Endodermal cell (in vitro differentiated cells): ENCODE results near the gene METTL23. TPM values are rescaled to one million over a fixed set of nuclear protein-coding genes. Genes with fewer than 3 reads are reported as not detected.
"Not testable (repeated sequence)": the region's sequence is repeated elsewhere in the genome, so short reads cannot be mapped to it uniquely, and the experiment has no call there.

ENCODE experiments used
- DNase-seq: peaks from one replicate; pipeline ENCODE4 v3.0.0-alpha.2; 2017
- H3K27ac ChIP-seq: 2 replicates; pipeline ENCODE4 v1.5.1; 2013; ENCODE audit warnings: mild to moderate bottlenecking, low read depth, low read length, moderate library complexity
- H3K27me3 ChIP-seq: 2 replicates; pipeline ENCODE4 v1.6.1; 2013; ENCODE audit warnings: mild to moderate bottlenecking, low read length, moderate library complexity; ENCODE audit not compliant: insufficient read depth, control insufficient read depth, poor library complexity, severe bottlenecking
- H3K36me3 ChIP-seq: 2 replicates; pipeline ENCODE4 v1.7.0; 2013; ENCODE audit warnings: mild to moderate bottlenecking, low read length, moderate library complexity; ENCODE audit not compliant: control insufficient read depth, insufficient read depth
- H3K4me1 ChIP-seq: one replicate; pipeline ENCODE4 v1.7.0; 2013; ENCODE audit warnings: low read length; ENCODE audit not compliant: control insufficient read depth, insufficient read depth
- H3K4me3 ChIP-seq: 2 replicates; pipeline ENCODE4 v1.5.1; 2013; ENCODE audit warnings: mild to moderate bottlenecking, low read length, moderate library complexity
- H3K9ac ChIP-seq: 2 replicates; pipeline ENCODE4 v1.6.1; 2013; ENCODE audit warnings: mild to moderate bottlenecking, low read length, moderate library complexity; ENCODE audit not compliant: poor library complexity, severe bottlenecking; ENCODE audit errors: extremely low read depth
- H3K9me3 ChIP-seq: 2 replicates; pipeline ENCODE4 v1.6.1; 2013; ENCODE audit warnings: mild to moderate bottlenecking, low read length, moderate library complexity; ENCODE audit not compliant: control insufficient read depth
- H3K27ac Mint-ChIP-seq: 2 replicates; pipeline ENCODE4 v1.8.0; 2020; ENCODE audit warnings: mixed read lengths
- H3K27me3 Mint-ChIP-seq: 2 replicates; pipeline ENCODE4 v1.8.0; 2021; ENCODE audit warnings: mild to moderate bottlenecking, mixed read lengths; ENCODE audit not compliant: insufficient read depth
- H3K36me3 Mint-ChIP-seq: 2 replicates; pipeline ENCODE4 v1.8.0; 2020; ENCODE audit warnings: low read depth, mixed read lengths
- H3K4me1 Mint-ChIP-seq: 2 replicates; pipeline ENCODE4 v1.8.0; 2020; ENCODE audit warnings: mixed read lengths
- H3K4me3 Mint-ChIP-seq: 2 replicates; pipeline ENCODE4 v1.8.0; 2020; ENCODE audit warnings: mild to moderate bottlenecking, moderate library complexity, mixed read lengths
- H3K9me3 Mint-ChIP-seq: 2 replicates; pipeline ENCODE4 v1.8.0; 2020; ENCODE audit warnings: mild to moderate bottlenecking, mixed read lengths
- WGBS, 2 experiments: methylation state at CpG; one replicate each; pipeline versions ENCODE4 v1.1.5 to v1.1.7; 2013; ENCODE audit warnings: missing lambda C conversion rate in 2 of 2, mixed read lengths in 1 of 2; ENCODE audit not compliant: insufficient coverage in 1 of 2, insufficient read length in 1 of 2; 5-methylcytosine and 5-hydroxymethylcytosine counted together
- total RNA-seq, 2 donors: library from RNA; stranded (reverse); fragmentation: NEBNext Ultra II Directional in 1 of 2; extraction: Animal tissue kit (Norgen Biotek cat#: 25700) in 1 of 2; gene quantifications; 2 replicates in 1 of 2; 3 replicates in 1 of 2; pipeline ENCODE4 v1.2.1, GENCODE V29; 2021
- TF ChIP-seq, protein P1 (sequence below): fragments of 200-600 bp; sonication (generic); conservative IDR thresholded peaks from 2 replicates; pipeline ENCODE4 v1.5.0; 2021; ENCODE audit warnings: antibody characterized with exemption, mild to moderate bottlenecking

METTL23 gene
- total RNA-seq, 2 donors from 2014 or later, result 31.3 to 39.9 TPM

GRCh38 chr17:76737082-76737675, 10.5 kb downstream of the METTL23 start, which contains the start of gene SRSF2:
SRSF2 (minus strand) TSS chr17:76737331; CDS start chr17:76737160, 171 bp downstream.
- Histone ChIP-seq H3K4me1 (peaks cover 9% of the 10 kb centered on the region), H3K27me3 (no peaks in the 10 kb centered on the region), H3K9me3 (no peaks in the 10 kb centered on the region), H3K4me3 (peak within 1 kb of the TSS; percentile 100), H3K9ac (peak within 1 kb of the TSS; percentile 96), H3K27ac (peak within 1 kb of the TSS; percentile 99), H3K36me3 (peaks cover 53% of the 10 kb centered on the region)
- 0% methylated on average over 28 to 60 of the region's 60 CpGs for WGBS, 2 experiments
- TF ChIP-seq, protein P1, sequence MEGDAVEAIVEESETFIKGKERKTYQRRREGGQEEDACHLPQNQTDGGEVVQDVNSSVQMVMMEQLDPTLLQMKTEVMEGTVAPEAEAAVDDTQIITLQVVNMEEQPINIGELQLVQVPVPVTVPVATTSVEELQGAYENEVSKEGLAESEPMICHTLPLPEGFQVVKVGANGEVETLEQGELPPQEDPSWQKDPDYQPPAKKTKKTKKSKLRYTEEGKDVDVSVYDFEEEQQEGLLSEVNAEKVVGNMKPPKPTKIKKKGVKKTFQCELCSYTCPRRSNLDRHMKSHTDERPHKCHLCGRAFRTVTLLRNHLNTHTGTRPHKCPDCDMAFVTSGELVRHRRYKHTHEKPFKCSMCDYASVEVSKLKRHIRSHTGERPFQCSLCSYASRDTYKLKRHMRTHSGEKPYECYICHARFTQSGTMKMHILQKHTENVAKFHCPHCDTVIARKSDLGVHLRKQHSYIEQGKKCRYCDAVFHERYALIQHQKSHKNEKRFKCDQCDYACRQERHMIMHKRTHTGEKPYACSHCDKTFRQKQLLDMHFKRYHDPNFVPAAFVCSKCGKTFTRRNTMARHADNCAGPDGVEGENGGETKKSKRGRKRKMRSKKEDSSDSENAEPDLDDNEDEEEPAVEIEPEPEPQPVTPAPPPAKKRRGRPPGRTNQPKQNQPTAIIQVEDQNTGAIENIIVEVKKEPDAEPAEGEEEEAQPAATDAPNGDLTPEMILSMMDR, result no peak
- peaks cover 28% of the 10 kb centered on the region for H3K4me1 Mint-ChIP-seq
- H3K4me3 Mint-ChIP-seq, result peak within 1 kb of the TSS; percentile 100
- H3K27ac Mint-ChIP-seq, result peak within 1 kb of the TSS; percentile 100
- DNase-seq, result peak; percentile 100
- peaks cover 49% of the 10 kb centered on the region for H3K36me3 Mint-ChIP-seq
- no peaks in the 10 kb centered on the region for H3K27me3 Mint-ChIP-seq
- no peaks in the 10 kb centered on the region for H3K9me3 Mint-ChIP-seq

- no peaks in the 10 kb centered on the region for H3K27me3 ChIP-seq
- TF ChIP-seq, protein P1, result no peak
- Mint-ChIP-seq H3K27me3 (no peaks in the 10 kb centered on the region), H3K4me3 (peak within 1 kb of the TSS; percentile 100), H3K36me3 (peaks cover 48% of the 10 kb centered on the region), H3K4me1 (peaks cover 28% of the 10 kb centered on the region), H3K27ac (peak within 1 kb of the TSS; percentile 100), H3K9me3 (no peaks in the 10 kb centered on the region)
- H3K4me3 ChIP-seq, result peak within 1 kb of the TSS; percentile 100
- 0% methylated on average over 27 to 57 of the region's 57 CpGs for WGBS, 2 experiments
- H3K27ac ChIP-seq, result peak within 1 kb of the TSS; percentile 99
- DNase-seq, result peak; percentile 99
- H3K4me1 ChIP-seq, result peaks cover 9% of the 10 kb centered on the region
- H3K9ac ChIP-seq, result peak within 1 kb of the TSS; percentile 96
- H3K36me3 ChIP-seq, result peaks cover 52% of the 10 kb centered on the region
- no peaks in the 10 kb centered on the region for H3K9me3 ChIP-seq
These were observed 11.2 kb downstream of the METTL23 start, which contains the start of gene MFSD11 for GRCh38 chr17:76737676-76738467. MFSD11 (plus strand) TSS chr17:76738119; CDS start chr17:76738353, 234 bp downstream.

DNA sequence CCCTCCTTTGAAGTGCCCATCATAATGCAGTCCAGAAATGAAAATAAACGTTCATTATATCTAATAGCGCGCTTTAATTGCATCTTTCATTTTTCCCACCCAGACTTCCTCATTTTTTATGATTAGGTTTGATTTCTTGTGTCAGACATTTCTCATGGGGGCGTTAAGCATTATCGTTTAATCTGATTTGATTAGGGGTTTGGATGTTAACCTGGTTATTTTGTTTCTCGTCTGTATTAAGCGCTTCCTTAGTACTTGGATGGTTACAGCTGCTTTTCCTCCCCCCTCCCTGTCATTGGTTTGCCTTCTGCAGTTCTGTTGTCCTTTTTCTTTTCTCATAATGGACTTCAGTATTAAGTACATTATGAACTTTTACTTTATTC, 11.8 kb downstream of the METTL23 start:
- H3K27ac ChIP-seq, result peak overlapping the region; percentile 99
- 33% methylated on average over 4 of the region's 7 CpGs; no CpG with 5 or more reads in 1 of the 2 experiments for WGBS, 2 experiments
- H3K27me3 ChIP-seq, result no peaks in the 10 kb centered on the region
- H3K4me1 ChIP-seq, result peaks cover 9% of the 10 kb centered on the region
- Mint-ChIP-seq H3K9me3 (no peaks in the 10 kb centered on the region), H3K4me3 (peak overlapping the region; percentile 100), H3K27ac (peak overlapping the region; percentile 100), H3K36me3 (peaks cover 46% of the 10 kb centered on the region), H3K27me3 (no peaks in the 10 kb centered on the region), H3K4me1 (peaks cover 28% of the 10 kb centered on the region)
- peak overlapping the region; percentile 95 for H3K9ac ChIP-seq
- H3K9me3 ChIP-seq, result no peaks in the 10 kb centered on the region
- H3K36me3 ChIP-seq, result peaks cover 49% of the 10 kb centered on the region
- no peak for DNase-seq
- TF ChIP-seq, protein P1, result no peak
- peak overlapping the region; percentile 100 for H3K4me3 ChIP-seq

DNA sequence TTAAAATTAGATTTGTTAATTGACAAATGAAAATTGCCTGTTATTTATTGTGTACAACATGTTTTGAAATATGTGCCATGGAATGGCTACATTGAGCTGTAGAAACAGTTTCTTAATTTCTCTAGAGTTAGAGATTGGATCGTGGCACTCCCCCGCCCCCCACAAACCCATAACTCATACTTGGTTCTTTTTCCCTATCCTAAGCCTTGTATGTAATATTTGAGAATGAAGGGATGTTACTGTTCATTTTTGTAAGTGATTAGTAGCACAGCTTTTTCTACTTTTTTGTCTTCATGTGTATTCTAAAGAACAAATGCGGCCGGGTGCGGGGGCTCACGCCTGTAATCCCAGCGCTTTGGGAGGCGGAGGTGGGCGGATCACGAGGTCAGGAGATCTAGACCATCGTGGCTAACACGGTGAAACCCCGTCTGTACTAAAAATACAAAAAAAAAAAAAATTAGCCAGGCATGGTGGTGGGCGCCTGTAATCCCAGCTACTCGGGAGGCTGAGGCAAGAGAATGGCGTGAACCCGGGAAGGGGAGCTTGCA, 13.0 kb downstream of the METTL23 start:
- H3K27me3 ChIP-seq, H3K4me1 ChIP-seq, H3K9me3 Mint-ChIP-seq, H3K27me3 Mint-ChIP-seq, H3K27ac ChIP-seq, H3K4me3 Mint-ChIP-seq, H3K9me3 ChIP-seq, DNase-seq: not testable (repeated sequence)
- Mint-ChIP-seq H3K27ac (peak overlapping the region; percentile 10), H3K36me3 (peaks cover 43% of the 10 kb centered on the region), H3K4me1 (peaks cover 19% of the 10 kb centered on the region)
- peak overlapping the region; percentile 95 for H3K9ac ChIP-seq
- peaks cover 47% of the 10 kb centered on the region for H3K36me3 ChIP-seq
- 92 to 95% methylated on average over 14 to 15 of the region's 17 CpGs for WGBS, 2 experiments
- peak overlapping the region; percentile 100 for H3K4me3 ChIP-seq
